ENCODE measurements around the gene ABO. TPM values are rescaled to one million over a fixed set of nuclear protein-coding genes. Genes with fewer than 3 reads are reported as not detected.
"Not testable (repeated sequence)": the region's sequence is repeated elsewhere in the genome, so short reads cannot be mapped to it uniquely, and the experiment has no call there.

ABO gene
- total RNA-seq, 1 experiment from 2014 or later: 0.37 TPM

- not testable (repeated sequence) for H2BK20ac ChIP-seq (ENCODE audit: low read depth, low read length, poor library complexity, severe bottlenecking); H3K36me3 Mint-ChIP-seq (ENCODE audit: insufficient read depth in 1 of 3, low read depth in 3 of 3); H4K91ac ChIP-seq (ENCODE audit: insufficient read length, low read depth, low read length); H3K79me1 ChIP-seq (ENCODE audit: insufficient read depth, low read depth, low read length, poor library complexity, severe bottlenecking); DNase-seq; H2BK5ac ChIP-seq (ENCODE audit: insufficient read length, low read length); H3K4me2 ChIP-seq (ENCODE audit: insufficient read depth, insufficient read length, low read length); H2AK5ac ChIP-seq (ENCODE audit: insufficient read length, low read length); H2AFZ ChIP-seq (ENCODE audit: low read length); H2BK120ac ChIP-seq (ENCODE audit: low read depth, low read length, poor library complexity, severe bottlenecking); H3K9me3 Mint-ChIP-seq; H3K18ac ChIP-seq (ENCODE audit: insufficient read length, low read depth, low read length); H3K4me1 Mint-ChIP-seq; H3K4ac ChIP-seq (ENCODE audit: low read depth, low read length); H3K4me1 ChIP-seq (ENCODE audit: insufficient read depth, low read length); H3T11ph ChIP-seq (ENCODE audit: low read length); H3K27ac ChIP-seq (ENCODE audit: insufficient read length, low read depth, low read length); H3K27ac Mint-ChIP-seq; H3K23me2 ChIP-seq (ENCODE audit: insufficient read length, low read depth, low read length, poor library complexity, severe bottlenecking); H4K8ac ChIP-seq (replicated peaks; ENCODE audit: insufficient read length, low read depth, low read length); H4K20me1 ChIP-seq (ENCODE audit: control insufficient read depth, insufficient read depth, insufficient read length); H2BK15ac ChIP-seq (ENCODE audit: low read depth, low read length); H3K79me2 ChIP-seq (ENCODE audit: insufficient read depth, low read length); H3K4me3 Mint-ChIP-seq; H3K9ac ChIP-seq (ENCODE audit: extremely low read depth, insufficient read length, low read length); H2BK12ac ChIP-seq (ENCODE audit: insufficient read length, low read depth, low read length); H3K9me3 ChIP-seq (ENCODE audit: control insufficient read depth, low read depth, low read length); H3K27me3 ChIP-seq (ENCODE audit: insufficient read depth, low read length); H3K23ac ChIP-seq (ENCODE audit: insufficient read length, low read depth, low read length); H3K56ac ChIP-seq (ENCODE audit: insufficient read length, low read depth, low read length)
- peaks cover 93% of the 10 kb centered on the region for H3K27me3 Mint-ChIP-seq (ENCODE audit: low read depth)
- Histone ChIP-seq H4K5ac (ENCODE audit: insufficient read length, low read depth, low read length) (peak within 1 kb of the TSS; percentile 83), H3K14ac (ENCODE audit: insufficient read depth, low read length) (peak within 1 kb of the TSS; percentile 24; the same call in 1 of the 2 replicates)
- no CpG with 5 or more reads among the region's 18 CpGs for WGBS (ENCODE audit: extremely low coverage, insufficient read length, low lambda C conversion rate)
Observed at GRCh38 chr9:133208880-133209300, 66.1 kb downstream of the ABO start, which contains the start of gene OBP2B. TSS of gene OBP2B (minus strand) at chr9:133209250. CDS start at chr9:133209199, 51 bp downstream.

GRCh38 chr9:133208171-133208879 lies 66.7 kb downstream of the ABO start:
- peaks cover 93% of the 10 kb centered on the region for H3K27me3 Mint-ChIP-seq (ENCODE audit: low read depth)
- H3K18ac ChIP-seq (ENCODE audit: insufficient read length, low read depth, low read length); H3K27me3 ChIP-seq (ENCODE audit: insufficient read depth, low read length); H3K27ac Mint-ChIP-seq; H3K4me3 Mint-ChIP-seq; H3K4me1 ChIP-seq (ENCODE audit: insufficient read depth, low read length); H3K23ac ChIP-seq (ENCODE audit: insufficient read length, low read depth, low read length); H4K20me1 ChIP-seq (ENCODE audit: control insufficient read depth, insufficient read depth, insufficient read length); H3K9me3 ChIP-seq (ENCODE audit: control insufficient read depth, low read depth, low read length); H3K79me2 ChIP-seq (ENCODE audit: insufficient read depth, low read length); H3K4me2 ChIP-seq (ENCODE audit: insufficient read depth, insufficient read length, low read length); H2BK5ac ChIP-seq (ENCODE audit: insufficient read length, low read length); H4K91ac ChIP-seq (ENCODE audit: insufficient read length, low read depth, low read length); H3K36me3 Mint-ChIP-seq (ENCODE audit: insufficient read depth in 1 of 3, low read depth in 3 of 3); H2BK20ac ChIP-seq (ENCODE audit: low read depth, low read length, poor library complexity, severe bottlenecking); H4K5ac ChIP-seq (ENCODE audit: insufficient read length, low read depth, low read length); H3K79me1 ChIP-seq (ENCODE audit: insufficient read depth, low read depth, low read length, poor library complexity, severe bottlenecking); H2BK15ac ChIP-seq (ENCODE audit: low read depth, low read length); H2AK5ac ChIP-seq (ENCODE audit: insufficient read length, low read length); H3K14ac ChIP-seq (ENCODE audit: insufficient read depth, low read length); H2BK120ac ChIP-seq (ENCODE audit: low read depth, low read length, poor library complexity, severe bottlenecking); H3K9ac ChIP-seq (ENCODE audit: extremely low read depth, insufficient read length, low read length); H3K9me3 Mint-ChIP-seq; H3T11ph ChIP-seq (ENCODE audit: low read length); H2AFZ ChIP-seq (ENCODE audit: low read length); H3K4ac ChIP-seq (ENCODE audit: low read depth, low read length); DNase-seq; H2BK12ac ChIP-seq (ENCODE audit: insufficient read length, low read depth, low read length); H4K8ac ChIP-seq (replicated peaks; ENCODE audit: insufficient read length, low read depth, low read length); H3K4me1 Mint-ChIP-seq; H3K23me2 ChIP-seq (ENCODE audit: insufficient read length, low read depth, low read length, poor library complexity, severe bottlenecking); H3K27ac ChIP-seq (ENCODE audit: insufficient read length, low read depth, low read length); H3K56ac ChIP-seq (ENCODE audit: insufficient read length, low read depth, low read length): not testable (repeated sequence)
- WGBS (ENCODE audit: extremely low coverage, insufficient read length, low lambda C conversion rate): no CpG with 5 or more reads among the region's 16 CpGs

Data from H9 (cell line).